DMS79 (cell line): ENCODE measurements around the gene ORM1.
A peak's percentile ranks its signal among the peaks of the same experiment; 100 is the strongest.
"Not testable (repeated sequence)": the region's sequence is repeated elsewhere in the genome, so short reads cannot be mapped to it uniquely, and the experiment has no call there.

ENCODE experiments used
- DNase-seq: peaks from one replicate; lab custom pipeline; 2025; lab: John Stamatoyannopoulos, UW

ORM1 gene

DNA sequence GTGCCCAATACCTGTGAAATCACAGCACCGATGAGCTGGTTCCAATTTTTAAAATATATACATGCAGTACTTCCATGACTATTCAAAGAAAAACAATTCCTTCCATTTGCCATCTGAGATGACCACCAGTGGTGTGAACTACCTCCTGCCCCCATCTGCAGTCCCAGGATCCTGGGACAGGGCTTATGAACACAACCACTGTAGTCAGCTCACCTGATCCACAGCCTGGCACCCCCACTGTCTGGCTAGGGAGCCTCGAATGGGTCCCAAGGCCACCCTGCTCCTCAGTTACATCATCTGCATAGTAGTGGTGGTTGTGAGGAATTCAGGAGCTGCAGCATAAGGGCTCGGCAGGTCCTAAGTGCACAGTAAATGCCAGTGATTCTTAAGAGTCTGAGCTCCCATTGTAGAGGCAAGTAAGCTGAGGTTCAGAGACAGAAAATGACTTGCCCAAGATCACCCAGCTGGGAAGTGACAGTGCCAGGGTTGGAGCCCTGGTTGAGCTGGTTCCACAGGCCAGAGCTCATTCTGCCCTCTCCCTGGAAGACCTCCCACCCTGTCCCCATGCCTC, 2.9 kb downstream of the ORM1 start:
- DNase-seq: not testable (repeated sequence)

GRCh38 chr9:114327749-114328148, 4.9 kb downstream of the ORM1 start:
- no peak for DNase-seq

GRCh38 chr9:114328357-114328820, 5.5 kb downstream of the ORM1 start:
- DNase-seq: not testable (repeated sequence)

DNA sequence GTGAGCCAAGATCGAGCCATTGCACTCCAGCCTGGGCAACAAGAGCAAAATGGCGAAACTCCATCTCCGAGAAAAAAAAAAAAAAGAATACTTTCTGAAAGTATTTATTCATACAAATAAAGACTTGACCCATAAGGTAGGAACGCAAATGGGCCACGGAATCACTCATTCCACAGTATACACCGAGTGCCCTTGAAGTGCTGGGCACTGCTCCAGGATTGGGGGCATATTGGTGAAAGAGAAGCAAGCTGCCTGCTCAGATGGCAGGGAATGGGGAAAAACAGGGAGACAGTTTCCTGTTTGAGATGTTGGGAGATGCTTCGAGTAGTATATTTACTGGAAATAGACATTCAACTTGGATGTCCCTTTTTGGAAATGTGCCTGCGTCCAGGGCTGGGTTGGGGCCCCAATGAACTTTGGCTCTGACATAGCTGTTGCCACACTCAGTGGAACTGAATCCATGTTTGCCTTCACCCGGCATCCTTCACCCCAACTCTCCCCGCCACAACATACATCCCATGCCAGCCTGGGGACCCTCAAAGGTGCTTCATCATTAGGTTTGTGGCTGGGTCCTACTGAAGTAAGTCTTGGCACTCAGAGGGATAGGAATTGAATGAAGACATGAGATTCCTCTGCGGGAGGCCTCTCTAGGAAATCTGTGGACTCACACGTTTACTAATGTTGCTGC, 6.2 kb downstream of the ORM1 start:
- peak; percentile 53 for DNase-seq

GRCh38 chr9:114329625-114330022, 6.7 kb downstream of the ORM1 start, which contains the start of gene ORM2:
TSS of gene ORM2 (plus strand) at chr9:114329869. CDS start at chr9:114329905, 36 bp downstream.
- not testable (repeated sequence) for DNase-seq

DNA sequence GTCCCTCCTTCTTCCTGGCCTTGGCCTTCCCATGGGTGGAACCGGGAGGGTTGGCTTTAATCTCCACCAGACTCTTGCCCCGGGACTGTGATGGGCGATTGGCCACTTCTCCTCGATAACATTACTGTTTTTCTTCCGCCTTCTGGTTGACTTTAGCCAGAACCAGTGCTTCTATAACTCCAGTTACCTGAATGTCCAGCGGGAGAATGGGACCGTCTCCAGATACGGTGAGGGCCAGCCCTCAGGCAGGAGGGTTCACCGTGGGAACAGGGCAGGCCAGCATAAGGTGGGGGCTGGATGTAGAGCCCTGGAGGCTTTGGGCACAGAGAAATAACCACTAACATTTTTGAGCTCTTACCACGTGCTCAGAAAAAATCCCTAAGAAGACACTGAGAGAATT, 7.7 kb downstream of the ORM1 start:
- DNase-seq: no peak

DNA sequence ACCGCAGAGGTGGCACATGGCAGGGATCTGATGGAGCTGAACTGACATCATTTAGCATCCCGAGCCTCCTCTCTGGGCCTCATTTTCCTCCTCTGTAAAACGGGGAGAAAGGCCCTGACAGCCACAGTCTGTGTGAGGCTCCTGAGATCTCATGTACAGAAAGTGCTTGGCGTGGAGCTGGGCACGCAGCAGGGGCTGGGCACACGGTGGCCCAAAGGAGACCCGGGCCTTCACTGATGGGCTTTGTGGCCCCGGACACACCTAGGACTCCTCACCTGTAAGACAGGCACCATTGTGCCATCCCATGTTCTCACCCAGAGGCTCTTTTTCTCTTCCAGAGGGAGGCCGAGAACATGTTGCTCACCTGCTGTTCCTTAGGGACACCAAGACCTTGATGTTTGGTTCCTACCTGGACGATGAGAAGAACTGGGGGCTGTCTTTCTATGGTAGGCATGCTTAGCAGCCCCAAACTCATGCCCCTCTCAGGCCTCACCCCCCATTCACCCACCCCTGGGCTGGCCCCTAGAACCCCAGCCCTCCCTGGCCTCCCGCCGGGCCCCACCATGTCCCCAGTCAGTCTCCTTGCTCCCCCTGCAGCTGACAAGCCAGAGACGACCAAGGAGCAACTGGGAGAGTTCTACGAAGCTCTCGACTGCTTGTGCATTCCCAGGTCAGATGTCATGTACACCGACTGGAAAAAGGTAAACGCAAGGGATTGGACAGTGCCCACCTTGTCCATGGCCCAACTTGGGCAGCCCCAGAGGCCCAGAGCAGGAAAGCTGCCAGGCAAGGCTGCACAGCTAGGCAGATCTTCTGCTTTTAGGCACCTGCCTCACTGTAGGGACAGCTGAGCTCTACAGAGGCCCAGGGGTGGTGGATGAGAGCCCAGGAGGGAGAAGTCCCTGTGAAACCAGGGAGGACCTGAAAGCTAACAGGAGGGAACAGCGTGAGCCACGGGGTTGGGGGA, 8.6 kb downstream of the ORM1 start:
- not testable (repeated sequence) for DNase-seq

- not testable (repeated sequence) for DNase-seq
Observed at GRCh38 chr9:114332474-114333040, 9.7 kb downstream of the ORM1 start.

DNA sequence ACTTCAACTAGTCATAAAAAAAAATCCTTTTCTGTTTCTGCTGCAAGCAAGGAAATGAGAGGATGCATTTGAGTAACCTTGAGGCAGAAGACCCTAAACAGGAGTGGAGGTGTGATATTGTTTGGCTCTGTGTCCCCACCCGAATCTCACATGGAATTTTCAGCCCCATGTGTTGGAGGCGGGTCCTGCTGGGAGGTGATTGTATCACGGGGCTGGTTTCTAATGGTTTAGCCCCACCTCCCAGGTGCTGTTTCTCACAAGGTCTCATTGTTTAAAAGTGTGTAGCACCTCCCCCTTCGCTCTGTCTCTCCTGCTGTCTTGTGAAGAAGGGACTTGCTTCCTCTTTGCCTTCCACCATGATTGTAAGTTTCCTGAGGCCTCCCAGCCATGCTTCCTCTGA, 10.8 kb downstream of the ORM1 start:
- not testable (repeated sequence) for DNase-seq

- DNase-seq: no peak
Observed at GRCh38 chr9:114334490-114334889, 11.6 kb downstream of the ORM1 start.

- no peak for DNase-seq
Observed at GRCh38 chr9:114335745-114336144, 12.8 kb downstream of the ORM1 start.

GRCh38 chr9:114336157-114336556, 13.3 kb downstream of the ORM1 start:
- no peak for DNase-seq

DNA sequence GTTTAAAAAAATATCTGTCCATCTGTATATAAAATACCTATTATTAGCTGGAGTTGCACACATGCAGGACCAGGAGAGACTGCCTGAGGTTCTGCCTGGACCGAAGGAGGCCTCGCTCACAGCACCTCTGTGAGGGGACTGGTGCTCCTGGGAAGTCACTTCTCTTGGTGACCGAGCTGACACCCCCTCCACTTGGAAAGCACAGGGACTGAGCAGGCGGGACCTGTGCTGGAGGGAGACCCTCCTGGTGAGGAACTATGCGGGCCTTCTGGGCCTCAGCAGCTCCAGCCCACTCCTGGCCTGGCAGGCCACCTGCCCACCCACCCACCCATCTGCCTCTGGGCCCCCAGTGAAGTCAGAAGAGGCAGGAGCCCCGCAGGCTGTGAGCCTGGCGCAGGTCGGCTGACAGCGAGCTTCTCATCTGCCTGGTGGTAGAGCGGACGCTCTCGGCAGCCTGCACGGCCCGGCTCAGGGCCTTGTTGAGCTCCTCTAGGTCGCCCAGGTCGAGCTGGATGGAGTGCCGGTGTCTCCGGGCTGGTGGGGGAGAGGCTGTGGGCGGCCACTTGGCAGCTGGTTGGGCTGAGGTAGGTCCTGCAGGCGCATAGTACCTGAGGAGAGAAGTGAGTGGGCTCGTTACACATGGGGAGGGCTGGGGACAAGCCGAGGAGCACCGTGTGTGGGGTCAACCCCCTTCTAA, 13.9 kb downstream of the ORM1 start:
- no peak for DNase-seq

- no peak for DNase-seq
Observed at GRCh38 chr9:114338187-114338586, 15.3 kb downstream of the ORM1 start.

- no peak for DNase-seq
Observed at GRCh38 chr9:114339130-114339908, 16.4 kb downstream of the ORM1 start.

- no peak for DNase-seq
Observed at GRCh38 chr9:114341152-114341830, 18.4 kb downstream of the ORM1 start.

DNA sequence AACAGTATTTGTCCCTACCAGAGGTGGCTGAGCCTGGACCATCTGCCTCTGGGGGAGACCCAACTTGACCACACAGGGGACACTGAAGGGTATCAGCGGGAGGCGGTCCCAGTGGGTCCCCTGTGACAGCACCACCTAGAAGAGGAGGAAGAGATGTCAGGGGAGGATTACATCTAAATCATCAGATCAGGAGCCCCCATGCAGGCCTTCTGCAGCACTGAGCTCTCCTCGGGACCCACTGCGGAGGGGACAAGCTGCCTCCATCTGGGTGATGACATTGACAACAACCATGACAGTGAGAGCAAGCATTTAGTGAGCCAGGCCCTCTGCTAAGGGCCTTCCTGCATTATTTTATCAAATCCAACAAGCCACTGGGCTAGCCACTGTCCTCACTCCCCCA, 19.1 kb downstream of the ORM1 start:
- no peak for DNase-seq

GRCh38 chr9:114342755-114343440, 20.0 kb downstream of the ORM1 start:
- no peak for DNase-seq

DNA sequence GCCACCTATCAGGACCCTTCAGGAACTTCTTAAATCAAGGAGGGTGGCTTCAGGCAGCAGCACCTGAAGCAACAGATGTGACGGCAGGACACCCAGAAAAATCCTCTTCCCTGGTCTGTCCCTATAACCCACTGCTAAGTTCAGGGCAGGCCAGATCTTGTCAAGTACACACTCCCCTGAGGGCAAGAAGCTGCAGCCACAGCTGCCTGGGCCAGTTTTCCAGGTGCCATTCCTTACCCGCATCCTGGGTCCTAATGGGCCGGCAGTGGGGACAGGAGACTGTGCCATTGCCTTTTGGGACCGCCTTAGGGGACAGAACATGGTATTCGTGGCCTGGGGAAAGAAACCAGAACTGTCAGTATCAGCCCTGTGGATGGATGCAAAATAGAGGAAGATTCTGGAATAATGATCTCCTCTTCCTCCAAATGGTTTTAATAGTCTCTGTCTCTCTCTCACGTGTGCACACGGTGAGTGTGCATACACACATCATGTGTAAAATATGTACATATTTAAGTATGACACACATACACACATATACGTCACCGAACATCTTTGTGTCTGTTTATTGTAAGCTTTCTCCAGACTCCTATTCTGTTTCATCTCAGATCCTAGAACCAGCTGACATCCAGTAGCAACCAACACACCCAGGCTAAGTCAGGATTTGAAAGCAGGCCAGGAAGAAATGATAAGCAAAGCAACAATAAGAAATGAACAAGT, 20.7 kb downstream of the ORM1 start:
- DNase-seq: no peak
